Measurements from ENCODE around the gene POMT2. TPM values are rescaled to one million over a fixed set of nuclear protein-coding genes. Genes with fewer than 3 reads are reported as not detected.

The POMT2 gene
- total RNA-seq, 2 donors from 2014 or later: 16.1 to 33.1 TPM

DNA sequence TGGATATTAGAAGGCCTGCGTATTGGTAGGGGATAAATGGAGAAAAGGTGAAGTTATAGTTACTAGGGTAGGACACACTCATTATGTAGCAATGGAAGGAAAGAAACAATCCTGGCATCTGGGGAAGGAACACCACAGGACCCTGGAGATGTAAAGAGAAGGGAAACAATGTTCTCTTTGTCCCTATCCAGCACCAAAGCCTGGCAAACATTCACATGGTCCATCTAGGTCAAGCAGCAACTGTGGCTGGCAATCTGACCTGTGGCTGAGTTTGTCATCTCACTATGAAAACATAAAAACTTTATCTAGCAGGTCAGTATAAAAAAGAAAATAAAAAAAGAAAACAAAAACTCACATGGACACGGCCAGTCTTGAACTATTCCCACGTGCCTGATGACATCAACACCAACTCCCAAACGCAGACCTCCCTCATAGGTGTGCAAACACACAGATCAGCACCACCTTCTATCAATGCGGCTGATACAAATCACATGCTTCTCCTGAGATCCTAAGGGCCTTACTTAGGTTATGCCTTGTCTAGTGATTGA lies 2.6 kb downstream of the POMT2 start:
- Mint-ChIP-seq H3K4me3 (no peak overlapping the region), H3K4me1 (ENCODE audit: low read depth in 2 of 2) (peaks cover 12 to 17% of the 10 kb centered on the region in 2 donors), H3K27me3 (no peaks in the 10 kb centered on the region), H3K36me3 (no peaks in the 10 kb centered on the region), H3K9me3 (no peaks in the 10 kb centered on the region), H3K27ac (no peak overlapping the region)
- ATAC-seq (no peak), DNase-seq (ENCODE audit: low spot score) (no peak)

- H3K27ac Mint-ChIP-seq: no peak overlapping the region
- peaks cover 7% of the 10 kb centered on the region in 2 donors for H3K4me1 Mint-ChIP-seq (ENCODE audit: low read depth in 2 of 2)
- H3K4me3 Mint-ChIP-seq: no peak overlapping the region
Observed at GRCh38 chr14:77316872-77317301, 3.8 kb downstream of the POMT2 start.

DNA sequence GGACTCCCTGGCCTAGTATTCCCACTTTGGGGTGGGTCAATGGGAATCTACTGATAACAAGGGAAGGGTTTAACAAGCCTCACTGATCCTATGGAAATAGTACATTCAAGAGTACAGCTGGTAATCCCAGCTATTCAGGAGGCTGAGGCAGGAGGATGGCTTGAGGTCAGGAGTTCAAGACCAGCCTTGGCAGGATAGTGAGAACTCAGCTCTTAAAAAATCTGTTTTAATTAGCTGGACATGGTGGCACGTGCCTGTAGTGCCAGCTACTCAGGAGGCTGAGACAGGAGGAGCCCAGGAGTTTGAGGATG lies 4.5 kb downstream of the POMT2 start:
- peaks cover 6 to 8% of the 10 kb centered on the region in 2 donors for H3K4me1 Mint-ChIP-seq (ENCODE audit: low read depth in 2 of 2)
- no peak overlapping the region for H3K27ac Mint-ChIP-seq
- DNase-seq (ENCODE audit: low spot score): no peak
- H3K9me3 Mint-ChIP-seq: no peaks in the 10 kb centered on the region
- H3K36me3 Mint-ChIP-seq: no peaks in the 10 kb centered on the region
- no peaks in the 10 kb centered on the region for H3K27me3 Mint-ChIP-seq
- no peak for ATAC-seq
- no peak overlapping the region for H3K4me3 Mint-ChIP-seq

More at GRCh38 chr14:77316872-77317301, 3.8 kb downstream of the POMT2 start:
- Mint-ChIP-seq H3K36me3 (no peaks in the 10 kb centered on the region), H3K9me3 (no peaks in the 10 kb centered on the region), H3K27me3 (no peaks in the 10 kb centered on the region)
- ATAC-seq (no peak), DNase-seq (ENCODE audit: low spot score) (no peak)

DNA sequence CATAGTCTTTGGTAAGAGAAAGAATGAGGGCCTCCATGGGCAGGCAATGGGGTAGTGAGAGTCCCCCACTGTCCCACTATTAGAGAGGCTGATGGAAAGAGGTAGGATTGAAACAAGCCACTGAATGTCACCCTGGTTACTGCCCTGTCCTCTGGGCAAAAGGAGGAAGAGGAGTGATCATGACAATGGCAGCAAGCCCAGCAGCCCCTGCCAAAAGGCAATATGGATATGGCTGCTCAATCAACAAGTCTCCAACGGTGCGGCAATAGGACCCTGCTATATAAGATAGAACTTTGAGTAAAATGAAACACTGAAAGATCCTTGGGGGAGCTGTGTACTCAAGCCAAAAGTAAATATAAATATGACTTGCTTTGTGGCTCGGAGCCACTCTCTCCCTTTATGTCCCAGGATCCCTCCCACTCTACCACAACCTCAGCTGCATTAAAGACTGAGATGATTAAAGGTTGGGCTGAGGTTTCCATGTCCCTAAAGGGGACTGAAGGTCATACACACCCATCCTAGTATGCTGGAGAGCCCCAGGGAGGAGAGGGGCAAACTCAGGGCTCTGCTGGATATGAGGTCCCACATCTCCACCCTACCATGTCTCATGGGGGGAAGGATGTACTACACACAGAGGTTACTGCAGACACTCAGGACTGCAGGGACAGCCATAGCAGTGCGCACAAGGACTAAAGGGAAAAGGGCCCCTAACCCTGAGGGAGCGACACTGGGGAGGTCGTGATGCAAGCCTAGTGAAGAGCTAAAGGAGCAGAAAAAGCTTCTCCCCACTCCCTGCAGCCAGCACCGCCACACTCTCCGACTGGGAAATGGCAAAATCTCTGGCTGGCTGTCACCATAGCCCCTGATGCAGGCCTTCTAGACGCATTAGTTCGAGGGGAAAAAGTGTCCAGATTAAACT lies 5.9 kb downstream of the POMT2 start:
- DNase-seq (ENCODE audit: low spot score): no peak
- no peak overlapping the region for H3K4me3 Mint-ChIP-seq
- no peak for ATAC-seq
- H3K27me3 Mint-ChIP-seq: no peaks in the 10 kb centered on the region
- H3K36me3 Mint-ChIP-seq: no peaks in the 10 kb centered on the region
- no peaks in the 10 kb centered on the region for H3K9me3 Mint-ChIP-seq
- H3K4me1 Mint-ChIP-seq (ENCODE audit: low read depth in 2 of 2): peaks cover 2 to 4% of the 10 kb centered on the region in 2 donors
- H3K27ac Mint-ChIP-seq: no peak overlapping the region

DNA sequence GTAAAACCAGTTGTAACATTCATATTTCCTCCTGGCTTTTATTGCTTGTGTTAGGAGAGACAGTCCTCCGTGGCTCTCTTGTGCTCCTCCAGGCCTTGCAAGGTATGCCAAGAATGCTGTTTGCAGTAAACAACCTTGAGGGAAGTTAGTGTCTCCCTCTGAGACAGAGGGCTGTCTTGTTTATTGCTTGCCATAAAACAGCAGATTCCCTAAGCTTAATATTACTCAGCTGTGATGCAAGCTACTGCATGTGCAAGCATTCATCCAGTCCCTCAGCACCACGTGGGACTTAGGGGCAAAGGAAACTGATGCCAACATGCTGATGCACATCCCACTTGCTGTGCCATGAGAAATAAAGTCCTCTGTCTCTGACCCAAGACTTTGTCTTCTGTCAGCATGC lies 6.6 kb downstream of the POMT2 start:
- Mint-ChIP-seq H3K36me3 (no peaks in the 10 kb centered on the region), H3K4me1 (ENCODE audit: low read depth in 2 of 2) (peaks cover 0 to 4% of the 10 kb centered on the region in 2 donors), H3K9me3 (no peaks in the 10 kb centered on the region), H3K27me3 (no peaks in the 10 kb centered on the region), H3K27ac (no peak overlapping the region), H3K4me3 (no peak overlapping the region)
- ATAC-seq: no peak
- no peak for DNase-seq (ENCODE audit: low spot score)

DNA sequence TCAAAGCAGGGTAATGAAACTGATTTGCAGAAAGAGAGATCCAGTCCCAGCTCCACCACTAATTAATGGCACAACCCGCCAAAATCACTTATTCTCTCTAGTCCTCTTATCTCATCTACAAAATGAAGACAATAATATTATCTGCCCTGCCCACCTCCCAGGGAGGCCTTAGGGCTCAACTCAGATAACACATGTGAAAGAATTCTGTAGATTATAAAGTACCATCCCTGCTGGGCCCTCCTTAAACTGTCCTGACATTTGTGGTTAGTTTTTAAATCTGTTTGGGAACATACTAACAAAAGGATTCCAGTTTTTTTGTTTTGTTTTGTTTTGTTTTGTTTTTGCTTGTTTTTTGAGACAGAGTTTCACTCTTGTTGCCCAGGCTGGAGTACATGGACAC lies 7.3 kb downstream of the POMT2 start:
- Mint-ChIP-seq H3K27ac (no peak overlapping the region), H3K36me3 (no peaks in the 10 kb centered on the region), H3K9me3 (no peaks in the 10 kb centered on the region), H3K4me1 (ENCODE audit: low read depth in 2 of 2) (peaks cover 0 to 4% of the 10 kb centered on the region in 2 donors), H3K4me3 (no peak overlapping the region), H3K27me3 (no peaks in the 10 kb centered on the region)
- DNase-seq (ENCODE audit: low spot score): no peak
- ATAC-seq: no peak

GRCh38 chr14:77311217-77311616 lies 9.5 kb downstream of the POMT2 start:
- H3K4me1 Mint-ChIP-seq (ENCODE audit: low read depth in 2 of 2): peaks cover 0 to 4% of the 10 kb centered on the region in 2 donors
- ATAC-seq: no peak
- H3K27me3 Mint-ChIP-seq: no peaks in the 10 kb centered on the region
- no peak for DNase-seq (ENCODE audit: low spot score)
- no peaks in the 10 kb centered on the region for H3K36me3 Mint-ChIP-seq
- no peak overlapping the region for H3K27ac Mint-ChIP-seq
- H3K4me3 Mint-ChIP-seq: no peak overlapping the region
- H3K9me3 Mint-ChIP-seq: no peaks in the 10 kb centered on the region

GRCh38 chr14:77310026-77310425 lies 10.7 kb downstream of the POMT2 start:
- H3K4me3 Mint-ChIP-seq: no peak overlapping the region
- H3K9me3 Mint-ChIP-seq: no peaks in the 10 kb centered on the region
- H3K27ac Mint-ChIP-seq: no peak overlapping the region
- DNase-seq (ENCODE audit: low spot score) (no peak), ATAC-seq (no peak)
- peaks cover 0 to 4% of the 10 kb centered on the region in 2 donors for H3K4me1 Mint-ChIP-seq (ENCODE audit: low read depth in 2 of 2)
- no peaks in the 10 kb centered on the region for H3K27me3 Mint-ChIP-seq
- no peaks in the 10 kb centered on the region for H3K36me3 Mint-ChIP-seq

DNA sequence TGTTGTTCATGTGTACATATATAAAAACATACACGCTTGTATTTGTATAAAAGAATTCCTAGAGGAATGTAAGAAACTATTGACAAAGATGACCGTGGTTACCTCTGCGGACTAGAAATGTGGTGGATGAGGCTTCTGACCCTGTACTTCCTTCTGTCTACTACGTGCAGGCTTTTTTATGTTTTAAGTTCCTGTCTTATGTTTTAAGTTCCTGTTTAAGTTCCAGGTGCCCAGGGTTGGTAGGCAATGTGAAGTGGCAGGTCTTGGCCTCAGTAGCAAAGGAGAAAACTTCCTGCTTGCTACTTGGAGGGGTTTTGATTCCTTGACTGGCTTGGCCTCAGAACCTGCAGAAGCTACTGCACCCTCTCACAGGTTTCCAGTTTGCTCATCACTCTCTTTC lies 11.6 kb downstream of the POMT2 start:
- Mint-ChIP-seq H3K9me3 (no peaks in the 10 kb centered on the region), H3K27ac (no peak overlapping the region), H3K4me3 (no peak overlapping the region), H3K4me1 (ENCODE audit: low read depth in 2 of 2) (peaks cover 4 to 6% of the 10 kb centered on the region in 2 donors), H3K27me3 (no peaks in the 10 kb centered on the region), H3K36me3 (no peaks in the 10 kb centered on the region)
- DNase-seq (ENCODE audit: low spot score) (no peak), ATAC-seq (no peak)

- Mint-ChIP-seq H3K4me3 (no peak overlapping the region), H3K36me3 (no peaks in the 10 kb centered on the region), H3K9me3 (no peaks in the 10 kb centered on the region)
Observed at GRCh38 chr14:77306851-77307496, 13.7 kb downstream of the POMT2 start.

DNA sequence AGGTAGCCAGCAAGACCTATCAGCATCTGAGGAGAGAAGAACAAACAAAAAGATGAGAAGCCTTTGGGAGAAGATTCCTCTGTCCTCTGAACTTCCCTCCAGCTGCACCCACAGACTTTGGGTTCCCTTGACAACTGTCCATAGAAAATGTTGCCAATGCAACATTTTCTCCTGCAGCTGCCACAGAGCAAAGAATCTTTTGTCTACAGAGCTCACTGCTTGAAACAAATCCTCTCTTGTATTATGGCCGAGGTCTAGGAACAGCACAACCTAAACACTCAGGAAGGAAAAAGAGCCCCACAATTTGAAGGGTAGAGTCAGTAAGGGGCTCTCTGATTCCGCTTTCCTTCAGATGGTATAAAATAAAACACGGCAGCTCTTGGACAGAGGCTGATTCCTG lies 14.3 kb downstream of the POMT2 start:
- Mint-ChIP-seq H3K27ac (no peak overlapping the region), H3K9me3 (no peaks in the 10 kb centered on the region), H3K27me3 (no peaks in the 10 kb centered on the region), H3K4me3 (no peak overlapping the region), H3K36me3 (no peaks in the 10 kb centered on the region), H3K4me1 (ENCODE audit: low read depth in 2 of 2) (peaks cover 8 to 16% of the 10 kb centered on the region in 2 donors)
- no peak for ATAC-seq
- no peak for DNase-seq (ENCODE audit: low spot score)

More at GRCh38 chr14:77306851-77307496, 13.7 kb downstream of the POMT2 start:
- peaks cover 9 to 16% of the 10 kb centered on the region in 2 donors for H3K4me1 Mint-ChIP-seq (ENCODE audit: low read depth in 2 of 2)
- ATAC-seq (no peak), DNase-seq (ENCODE audit: low spot score) (no peak)
- no peaks in the 10 kb centered on the region for H3K27me3 Mint-ChIP-seq
- no peak overlapping the region for H3K27ac Mint-ChIP-seq

GRCh38 chr14:77305696-77306095 lies 15.0 kb downstream of the POMT2 start:
- no peak for ATAC-seq
- Mint-ChIP-seq H3K4me1 (ENCODE audit: low read depth in 2 of 2) (peaks cover 5 to 16% of the 10 kb centered on the region in 2 donors), H3K36me3 (no peaks in the 10 kb centered on the region), H3K27ac (no peak overlapping the region), H3K4me3 (no peak overlapping the region), H3K9me3 (no peaks in the 10 kb centered on the region), H3K27me3 (no peaks in the 10 kb centered on the region)
- no peak for DNase-seq (ENCODE audit: low spot score)

DNA sequence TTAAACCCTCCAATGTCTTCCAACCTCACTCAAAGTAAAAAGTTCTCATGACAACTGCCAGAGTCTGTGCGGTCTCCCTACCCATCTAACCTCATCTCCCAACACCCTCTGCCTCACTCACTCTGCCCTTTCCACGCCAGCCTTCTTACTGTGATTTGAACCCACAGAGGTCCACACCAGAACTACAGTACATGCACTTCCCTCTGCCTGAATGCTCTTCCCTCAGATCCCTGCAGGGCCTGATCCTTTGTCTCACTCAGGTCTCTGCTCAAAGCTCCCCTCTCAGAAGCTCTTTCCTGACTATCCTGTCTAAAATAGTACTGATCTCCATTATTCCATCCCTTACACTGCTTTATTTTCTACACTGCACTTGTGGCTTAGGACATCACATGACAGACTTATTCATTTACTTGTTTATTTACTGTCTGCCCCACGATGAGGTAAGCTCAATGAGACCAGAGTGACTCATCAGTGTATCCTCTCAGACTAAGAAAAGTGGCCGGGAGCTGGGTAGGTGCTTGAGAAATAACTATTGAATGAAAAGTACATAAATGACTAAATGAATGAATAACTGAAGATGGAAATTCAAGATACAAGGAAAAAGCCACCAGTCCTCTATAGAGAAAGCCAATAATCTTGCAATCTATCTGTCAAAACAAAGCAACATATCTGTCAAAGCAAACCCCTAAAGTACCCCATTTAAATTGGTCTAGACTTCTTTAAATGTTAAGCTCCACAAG lies 17.1 kb downstream of the POMT2 start:
- ATAC-seq (peak; percentile 85 to 87), DNase-seq (ENCODE audit: low spot score) (no peak)
- Mint-ChIP-seq H3K27me3 (no peaks in the 10 kb centered on the region), H3K4me1 (ENCODE audit: low read depth in 2 of 2) (peaks cover 5 to 16% of the 10 kb centered on the region in 2 donors), H3K9me3 (no peaks in the 10 kb centered on the region), H3K4me3 (peak overlapping the region; percentile 76), H3K27ac (peak overlapping the region; percentile 28 to 79), H3K36me3 (no peaks in the 10 kb centered on the region)
